ENCODE data around the gene REEP3. TPM values are rescaled to one million over a fixed set of nuclear protein-coding genes. Genes with fewer than 3 reads are reported as not detected.

REEP3 gene
- total RNA-seq, 1 donor = 127 TPM

DNA sequence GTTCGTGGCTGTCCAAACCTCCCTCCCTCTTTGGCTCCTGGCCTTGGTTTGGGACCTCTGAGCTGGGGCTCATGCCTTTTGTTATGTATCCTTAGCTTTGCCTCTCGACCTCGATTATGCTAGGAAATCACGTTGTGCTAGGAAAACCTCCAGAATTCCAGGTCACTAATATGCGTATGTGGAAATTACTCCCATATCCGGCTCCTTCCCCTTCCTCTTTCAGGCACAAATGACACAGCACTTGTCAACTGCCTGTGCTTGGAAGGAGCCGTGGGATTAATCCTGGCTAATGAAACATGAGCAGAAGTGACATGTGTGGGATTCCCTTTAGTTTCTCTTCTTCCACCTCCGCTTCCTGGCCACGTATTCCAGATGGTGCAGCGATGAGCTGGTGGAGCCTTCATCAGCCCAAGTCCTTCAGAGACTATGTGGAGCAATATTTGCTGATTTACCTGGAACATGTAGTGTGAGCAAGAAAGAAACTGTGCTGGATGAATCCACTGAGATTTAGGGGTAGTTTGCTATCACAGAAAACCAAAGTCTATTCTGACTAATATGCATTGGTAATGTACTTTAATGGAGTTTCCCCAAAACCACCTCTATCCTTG, 149.2 kb downstream of the REEP3 start:
- peak; percentile 48 for DNase-seq (ENCODE audit: low read depth)
- no peak for TF ChIP-seq CTCF (IDR thresholded peaks at IDR 0.05; ENCODE audit: insufficient read depth, low read depth, low read length)
- H3K4me3 ChIP-seq (ENCODE audit: low read depth, low read length) = no peak overlapping the region

DNA sequence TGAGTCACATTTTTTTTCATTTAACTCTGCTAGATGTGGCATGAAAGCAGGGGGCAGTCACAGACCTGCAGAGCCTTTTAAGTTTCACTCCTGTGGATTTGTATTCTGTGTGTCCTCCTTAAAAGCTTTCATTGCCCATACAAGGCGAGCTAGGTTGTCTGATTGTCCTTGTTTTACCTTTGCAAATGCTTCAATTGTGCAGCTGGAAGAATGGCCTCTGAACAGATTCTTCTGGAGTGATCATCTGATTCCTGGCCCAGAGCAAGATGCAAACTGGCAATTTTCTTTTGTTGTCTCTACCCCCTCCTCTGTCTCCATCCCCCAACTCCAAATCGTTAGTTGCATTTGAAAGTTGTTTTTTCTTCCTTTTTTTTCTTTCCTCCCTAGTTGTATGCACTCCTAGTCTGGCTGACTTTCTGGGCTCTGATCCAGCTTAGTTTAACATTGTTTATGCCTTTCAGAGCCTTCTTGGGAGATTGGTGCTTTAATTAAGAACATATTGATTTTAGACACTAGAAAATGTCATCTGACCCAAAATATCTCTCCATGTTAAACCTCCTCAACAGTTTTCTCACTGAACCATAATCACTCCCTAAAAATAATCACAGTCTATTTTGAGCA, 150.2 kb downstream of the REEP3 start:
- H3K4me3 ChIP-seq (ENCODE audit: low read depth, low read length) = no peak overlapping the region
- DNase-seq (ENCODE audit: low read depth) = peak; percentile 90
- no peak for TF ChIP-seq CTCF (IDR thresholded peaks at IDR 0.05; ENCODE audit: insufficient read depth, low read depth, low read length)

- no peak overlapping the region for H3K4me3 ChIP-seq (ENCODE audit: low read depth, low read length)
- DNase-seq (ENCODE audit: low read depth) = no peak
- no peak for TF ChIP-seq CTCF (IDR thresholded peaks at IDR 0.05; ENCODE audit: insufficient read depth, low read depth, low read length)
Measured at GRCh38 chr10:63672491-63672890, 151.3 kb downstream of the REEP3 start.

DNA sequence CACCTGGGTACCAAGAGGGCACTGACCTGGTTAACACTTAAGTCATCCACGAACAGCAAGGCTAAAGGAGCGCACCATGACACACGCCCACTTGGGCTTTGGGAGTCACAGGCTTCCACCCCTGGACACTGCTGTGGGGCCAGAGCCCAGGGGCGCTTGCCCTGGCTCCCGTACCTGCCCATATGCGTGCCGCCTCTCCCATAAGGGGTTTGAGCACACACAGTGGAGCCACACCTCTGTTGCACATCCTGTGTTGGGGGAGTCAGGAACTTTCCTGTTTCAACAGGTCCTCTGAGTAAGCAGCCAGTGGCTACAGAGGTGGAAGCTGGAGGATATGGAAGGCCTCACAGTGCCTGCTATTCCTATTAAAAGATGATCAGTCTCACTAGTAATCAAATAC, 152.0 kb downstream of the REEP3 start:
- no peak overlapping the region for H3K4me3 ChIP-seq (ENCODE audit: low read depth, low read length)
- no peak for TF ChIP-seq CTCF (IDR thresholded peaks at IDR 0.05; ENCODE audit: insufficient read depth, low read depth, low read length)
- no peak for DNase-seq (ENCODE audit: low read depth)

- no peak for TF ChIP-seq CTCF (IDR thresholded peaks at IDR 0.05; ENCODE audit: insufficient read depth, low read depth, low read length)
- no peak for DNase-seq (ENCODE audit: low read depth)
- no peak overlapping the region for H3K4me3 ChIP-seq (ENCODE audit: low read depth, low read length)
Measured at GRCh38 chr10:63673846-63674245, 152.6 kb downstream of the REEP3 start.

Small RNA genes lying within 50 kb of the gene (small RNA-seq; reads per million reads assigned to genes)
- gene AC022022.1 = not detected

Other genes starting within 250 kb of the REEP3 start
- gene JMJD1C, start 55.4 kb upstream of the REEP3 start, total RNA-seq = 87.0 and 98.4 TPM in 2 replicates

Measured in fibroblast of villous mesenchyme (primary cell).